ENCODE measurements around the gene TUT1.
"Not testable (repeated sequence)": the region's sequence is repeated elsewhere in the genome, so short reads cannot be mapped to it uniquely, and the experiment has no call there.

Gene TUT1

DNA sequence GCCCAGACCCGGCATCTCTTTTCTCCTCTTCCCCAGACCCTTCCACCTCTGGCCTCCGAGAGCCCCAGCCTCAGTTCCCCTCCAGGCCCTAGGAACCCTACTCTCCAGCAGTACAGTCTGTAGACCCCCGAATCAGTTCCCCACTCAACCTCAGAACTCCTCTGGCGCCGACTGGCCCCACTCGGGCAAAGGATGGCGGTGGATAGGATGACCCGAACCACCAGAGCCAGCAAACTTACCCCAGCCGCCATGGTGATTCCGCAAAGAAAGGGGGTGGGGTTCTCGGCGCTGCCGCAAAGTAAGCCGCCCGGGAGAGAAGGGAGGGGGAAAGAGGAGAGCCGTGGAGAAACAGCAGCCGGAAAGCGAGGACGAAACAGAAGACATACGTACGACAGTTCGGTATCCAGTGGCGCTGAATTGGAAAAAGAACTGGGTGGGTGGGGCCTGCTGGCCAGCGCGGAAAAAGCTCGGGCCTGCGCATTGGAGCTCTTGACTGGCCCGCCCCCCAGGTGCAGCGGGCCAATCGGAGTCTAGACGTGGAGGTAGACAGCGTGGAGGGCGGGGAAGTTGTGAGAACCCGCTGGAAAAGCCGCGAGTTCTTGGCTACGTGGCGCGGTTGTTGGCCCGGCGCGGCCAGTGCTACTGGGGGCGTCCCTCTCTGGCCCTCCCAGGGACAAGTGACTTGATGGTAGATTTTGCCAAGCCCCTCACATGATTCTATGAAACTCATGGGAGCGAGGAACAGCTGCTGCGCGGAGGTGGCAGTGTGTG lies 17.5 kb downstream of the TUT1 start, which contains the start of gene EEF1G:
TSS of gene EEF1G (minus strand) at position 300 of the 771 bp plus-strand sequence. CDS start at position 251, 49 bp downstream.
- peak; percentile 98 to 99 for DNase-seq
- peaks cover 55% of the 10 kb centered on the region for H3K4me1 Mint-ChIP-seq
- H3K27ac Mint-ChIP-seq = peak within 1 kb of the TSS; percentile 99 to 100
- peak; percentile 96 for ATAC-seq
- no peaks in the 10 kb centered on the region for H3K27me3 Mint-ChIP-seq
- H3K9me3 Mint-ChIP-seq = no peaks in the 10 kb centered on the region
- H3K4me3 Mint-ChIP-seq = peak within 1 kb of the TSS; percentile 95 to 100

DNA sequence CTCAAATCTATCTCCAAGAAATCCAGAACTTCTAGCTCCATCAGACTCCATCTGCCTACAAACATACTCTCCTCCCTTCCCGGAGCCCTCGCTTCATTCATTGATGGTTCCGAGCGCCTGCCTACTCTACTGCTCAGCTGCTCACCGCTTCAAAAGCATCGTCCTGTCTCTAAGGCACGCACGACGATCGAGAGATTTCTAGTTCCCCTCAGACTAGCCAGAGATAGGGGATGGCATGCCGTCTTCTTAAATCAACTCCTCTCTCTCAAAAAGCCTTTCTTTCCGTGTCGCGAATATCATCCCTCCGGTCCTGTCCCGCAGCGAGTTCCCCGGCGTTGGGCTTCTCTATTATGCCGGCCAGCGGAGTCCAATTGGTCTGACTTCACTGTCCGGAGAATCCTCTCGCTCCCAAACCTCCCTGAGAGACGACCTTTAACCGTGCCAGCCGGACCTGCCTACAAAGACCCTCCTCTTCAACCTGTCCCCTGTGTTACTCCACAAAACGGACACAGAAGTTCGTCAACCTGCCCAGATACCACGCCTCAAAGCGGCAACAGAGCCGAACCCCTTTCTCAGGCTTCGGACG lies 18.2 kb downstream of the TUT1 start:
- peak overlapping the region; percentile 95 to 100 for H3K4me3 Mint-ChIP-seq
- H3K9me3 Mint-ChIP-seq = no peaks in the 10 kb centered on the region
- H3K4me1 Mint-ChIP-seq = peaks cover 55% of the 10 kb centered on the region
- ATAC-seq (no peak), DNase-seq (peak in 1 of 2 donors; percentile 30)
- no peaks in the 10 kb centered on the region for H3K27me3 Mint-ChIP-seq
- H3K27ac Mint-ChIP-seq = peak overlapping the region; percentile 99 to 100

DNA sequence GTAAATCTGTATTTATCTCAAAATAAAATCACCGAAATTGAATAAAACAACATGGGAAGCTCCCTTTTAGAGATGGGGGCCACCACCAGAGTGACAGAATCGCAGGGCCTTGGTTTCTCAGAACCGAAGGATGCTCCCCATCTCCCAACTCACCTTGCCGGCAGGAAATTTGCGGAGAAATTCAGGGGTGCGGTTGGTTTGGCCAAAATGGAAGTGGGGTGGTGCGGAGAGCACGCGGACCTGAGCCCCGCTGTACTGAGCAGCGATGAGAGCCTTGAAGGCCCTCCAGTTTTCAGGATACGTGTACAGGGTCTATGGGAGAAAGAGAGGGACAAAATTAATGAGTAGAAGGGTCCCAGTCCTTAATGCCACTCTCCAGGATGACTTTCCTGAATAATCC lies 18.9 kb downstream of the TUT1 start:
- DNase-seq = no peak
- H3K4me3 Mint-ChIP-seq = peak overlapping the region; percentile 95 to 100
- H3K27ac Mint-ChIP-seq = peak overlapping the region; percentile 99 to 100
- H3K27me3 Mint-ChIP-seq = no peaks in the 10 kb centered on the region
- peaks cover 59% of the 10 kb centered on the region for H3K4me1 Mint-ChIP-seq
- H3K9me3 Mint-ChIP-seq = no peaks in the 10 kb centered on the region
- no peak for ATAC-seq

DNA sequence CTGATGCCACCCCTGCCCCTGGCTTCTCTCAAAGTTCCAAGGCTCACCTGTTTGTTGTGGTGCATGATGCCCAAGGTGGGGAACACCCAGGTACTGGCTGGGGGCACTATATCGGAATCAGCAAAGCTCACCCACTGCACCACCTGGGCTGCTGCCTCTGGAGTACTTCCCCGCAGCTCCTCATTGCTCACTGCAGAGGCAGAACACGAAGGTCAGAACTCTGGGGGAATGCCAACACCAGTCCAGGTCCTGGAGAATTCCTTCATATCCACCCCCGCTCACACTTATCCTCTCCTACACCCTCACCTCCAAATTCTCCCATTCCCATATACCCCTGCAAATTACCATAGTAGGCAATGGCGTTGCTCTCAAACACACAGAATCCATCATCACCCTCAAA lies 19.8 kb downstream of the TUT1 start:
- H3K27ac Mint-ChIP-seq = peak overlapping the region; percentile 56 to 93
- H3K4me3 Mint-ChIP-seq = peak overlapping the region; percentile 95 to 100
- not testable (repeated sequence) for H3K27me3 Mint-ChIP-seq, DNase-seq, ATAC-seq, H3K9me3 Mint-ChIP-seq
- H3K4me1 Mint-ChIP-seq = peaks cover 69% of the 10 kb centered on the region

DNA sequence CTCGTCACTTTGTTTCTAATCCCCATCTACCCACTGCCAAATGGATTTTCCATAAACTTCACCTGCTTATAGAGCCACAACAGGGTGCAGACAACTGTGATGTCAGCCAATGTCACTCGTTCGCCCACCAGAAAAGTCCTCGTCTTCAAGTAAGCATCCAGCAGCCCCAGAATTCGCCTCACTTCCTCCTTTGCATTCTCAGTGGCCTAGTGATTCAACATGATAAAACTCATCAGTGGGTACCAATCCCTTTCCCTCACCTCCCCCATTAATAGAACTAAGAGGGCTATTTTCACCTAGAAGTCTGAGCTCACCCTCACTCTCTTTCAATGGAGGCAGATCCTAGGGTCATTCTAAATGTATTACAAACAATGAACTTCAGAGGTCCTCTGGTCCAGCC lies 20.4 kb downstream of the TUT1 start:
- ATAC-seq, DNase-seq, H3K9me3 Mint-ChIP-seq, H3K27me3 Mint-ChIP-seq: not testable (repeated sequence)
- H3K27ac Mint-ChIP-seq = peak overlapping the region; percentile 84 to 93
- peaks cover 73% of the 10 kb centered on the region for H3K4me1 Mint-ChIP-seq
- peak overlapping the region; percentile 95 to 100 for H3K4me3 Mint-ChIP-seq

DNA sequence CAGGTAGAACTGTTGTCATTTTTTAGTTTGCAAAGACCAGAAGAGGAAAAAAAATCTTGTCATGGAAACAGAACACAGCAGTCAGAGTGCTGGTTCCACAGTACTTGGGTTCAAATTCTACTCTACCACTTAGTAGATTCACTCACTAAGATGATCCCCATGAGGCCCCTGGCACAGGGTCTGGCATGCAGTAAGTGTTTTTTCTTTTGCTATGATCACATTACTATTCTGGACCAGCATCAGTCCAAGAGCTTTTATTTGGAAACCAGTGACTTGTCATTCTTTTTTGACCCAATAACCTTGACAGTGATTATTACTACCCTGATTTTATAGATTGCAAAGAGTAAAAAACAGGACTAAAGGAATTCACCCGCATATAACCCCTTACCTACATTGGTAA lies 21.7 kb downstream of the TUT1 start:
- DNase-seq = no peak
- Mint-ChIP-seq H3K27ac (no peak overlapping the region), H3K4me3 (peak overlapping the region in 1 of 2 donors; percentile 6), H3K27me3 (no peaks in the 10 kb centered on the region), H3K9me3 (no peaks in the 10 kb centered on the region), H3K4me1 (peaks cover 70% of the 10 kb centered on the region)
- no peak for ATAC-seq

DNA sequence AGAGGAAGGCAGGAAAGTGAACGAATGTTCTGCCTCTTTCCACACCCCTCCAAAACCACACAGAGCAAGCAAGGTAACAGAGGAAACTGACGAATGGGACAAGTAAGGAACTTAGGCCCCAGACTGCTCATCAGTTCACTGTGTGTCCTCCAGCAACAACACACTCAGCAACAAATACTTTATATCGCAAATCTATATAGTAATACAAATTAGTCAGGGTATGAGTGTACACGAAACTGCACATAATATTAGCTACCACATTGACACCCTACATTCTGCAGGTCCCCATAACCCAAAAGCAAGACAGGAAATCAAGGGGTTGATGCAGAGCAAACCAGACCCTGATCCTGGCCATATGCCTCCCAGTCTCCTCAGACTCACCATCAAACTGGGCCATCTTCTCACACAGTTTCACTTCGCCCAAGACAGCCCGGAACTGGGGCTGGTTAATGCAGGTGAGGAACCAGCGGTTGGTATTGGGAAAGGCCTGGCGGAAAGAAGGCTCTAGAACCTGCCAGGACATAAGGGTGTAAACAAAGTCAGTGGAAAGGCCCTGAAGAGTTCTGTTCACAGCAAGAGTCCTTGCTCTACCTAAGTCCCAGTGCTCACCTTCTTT lies 24.2 kb downstream of the TUT1 start:
- Mint-ChIP-seq H3K9me3 (no peaks in the 10 kb centered on the region), H3K4me3 (no peak overlapping the region), H3K27me3 (no peaks in the 10 kb centered on the region), H3K27ac (peak overlapping the region; percentile 50 to 97), H3K4me1 (peaks cover 70% of the 10 kb centered on the region)
- no peak for DNase-seq
- ATAC-seq = no peak

DNA sequence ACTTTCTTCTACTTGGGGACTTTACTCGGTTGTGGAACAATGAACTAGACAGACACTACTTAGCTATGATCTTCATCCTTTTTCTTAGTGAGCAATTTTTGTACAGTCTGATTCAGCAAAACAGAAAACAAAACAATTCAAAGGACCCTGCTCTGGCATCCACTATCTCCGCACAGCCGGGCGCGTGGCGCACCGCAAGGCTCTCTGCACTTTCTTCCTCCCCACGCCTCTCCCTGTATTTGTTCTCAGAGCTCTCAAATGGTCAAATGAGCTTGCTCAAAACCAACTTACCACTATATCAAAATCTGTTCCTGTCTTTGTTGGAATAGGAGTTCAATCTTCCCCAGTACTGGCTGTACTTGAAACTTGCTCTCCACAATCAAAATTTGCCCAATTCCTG lies 25.1 kb downstream of the TUT1 start:
- Mint-ChIP-seq H3K9me3 (no peaks in the 10 kb centered on the region), H3K27ac (peak overlapping the region; percentile 28 to 29), H3K4me1 (peaks cover 70% of the 10 kb centered on the region), H3K4me3 (no peak overlapping the region), H3K27me3 (no peaks in the 10 kb centered on the region)
- no peak for DNase-seq
- ATAC-seq = no peak

DNA sequence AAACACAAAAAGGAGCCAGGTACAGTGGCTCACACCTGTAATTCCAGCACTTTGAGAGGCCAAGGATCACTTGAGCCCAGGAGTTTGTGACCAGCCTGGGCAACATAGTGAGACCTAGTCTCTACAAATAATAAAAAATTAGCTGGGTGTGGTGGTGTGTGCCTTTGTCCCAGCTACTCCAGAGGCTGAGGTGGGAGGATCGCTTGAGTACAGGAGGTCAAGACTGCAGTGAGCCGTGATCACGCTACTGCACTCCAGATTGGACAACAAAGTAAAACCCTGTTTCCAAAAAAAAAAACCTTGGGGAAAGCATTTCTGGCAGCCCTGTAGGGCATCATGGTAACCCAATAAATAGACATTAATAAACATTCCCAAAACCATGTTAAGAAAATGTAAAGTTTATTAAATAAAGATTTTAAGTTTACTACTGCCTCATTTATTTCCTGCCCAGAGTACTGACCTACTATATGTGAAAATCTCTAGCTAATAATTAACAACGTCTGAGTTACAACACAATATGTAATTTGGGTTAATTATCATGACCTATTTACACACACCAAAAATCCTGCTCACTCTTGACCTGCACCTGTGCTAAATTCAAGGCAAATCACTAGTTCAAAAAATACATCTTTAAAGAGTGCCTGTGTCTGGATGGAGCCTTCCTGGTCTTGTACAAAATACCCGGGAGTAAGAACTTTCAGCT lies 26.1 kb downstream of the TUT1 start:
- Mint-ChIP-seq H3K4me3 (no peak overlapping the region), H3K27me3 (no peaks in the 10 kb centered on the region), H3K27ac (peak overlapping the region in 1 of 2 donors; percentile 1), H3K4me1 (peaks cover 70% of the 10 kb centered on the region), H3K9me3 (no peaks in the 10 kb centered on the region)
- DNase-seq (no peak), ATAC-seq (no peak)

DNA sequence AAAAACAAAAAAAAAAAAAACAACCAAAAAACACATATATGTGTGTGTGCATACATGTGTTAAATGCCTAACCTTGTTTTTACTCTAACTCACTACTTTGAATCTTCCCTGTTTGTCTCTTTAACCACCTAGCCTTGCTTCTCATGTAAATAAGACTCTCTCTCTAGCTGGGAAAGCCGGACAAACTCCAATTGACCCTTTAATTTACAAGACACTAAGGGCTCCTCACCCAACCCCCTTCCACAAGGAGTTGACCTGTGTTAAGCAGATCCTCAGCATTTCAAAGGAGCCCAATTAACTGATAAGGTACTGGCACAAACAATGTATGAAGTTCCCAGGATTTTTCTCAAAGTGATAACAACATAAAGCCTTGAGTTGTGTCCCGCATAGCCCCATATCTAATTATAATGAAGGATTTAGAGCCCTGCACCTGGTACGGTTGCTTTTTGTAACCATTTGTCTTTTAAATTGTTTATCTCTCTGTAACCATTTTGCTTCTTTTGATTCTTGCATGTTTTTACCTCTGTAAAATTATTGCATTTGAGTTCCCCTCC lies 29.6 kb downstream of the TUT1 start:
- not testable (repeated sequence) for DNase-seq, H3K4me3 Mint-ChIP-seq, H3K9me3 Mint-ChIP-seq, H3K27ac Mint-ChIP-seq, H3K27me3 Mint-ChIP-seq, ATAC-seq
- H3K4me1 Mint-ChIP-seq = peaks cover 86% of the 10 kb centered on the region

DNA sequence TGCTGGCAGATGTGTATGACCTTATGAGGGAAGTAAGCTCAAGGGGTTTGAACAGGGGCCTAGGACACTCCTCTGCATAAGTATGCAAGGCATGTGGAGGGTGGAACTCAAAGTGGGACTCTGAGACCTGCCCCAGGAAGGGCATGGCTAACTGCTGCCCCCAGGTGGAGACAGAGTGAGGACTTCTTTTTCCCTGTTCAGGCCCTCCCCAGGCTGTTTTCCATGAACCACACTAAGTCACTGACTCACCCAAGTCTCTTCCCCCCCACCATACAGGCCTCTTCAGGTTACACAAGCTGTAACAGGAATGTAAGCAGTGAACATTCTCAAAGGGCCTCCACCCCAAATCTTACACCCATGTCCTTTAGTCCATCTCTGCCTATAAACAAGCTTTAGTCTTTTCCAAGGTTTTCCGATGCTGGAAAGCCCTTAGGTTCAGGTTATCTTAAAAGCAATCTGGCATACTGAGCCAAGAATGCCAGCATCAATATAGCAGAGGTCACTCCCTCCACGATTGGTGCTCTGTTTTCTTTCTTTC lies 30.7 kb downstream of the TUT1 start:
- peak in 1 of 2 donors; percentile 69 for DNase-seq
- peak overlapping the region; percentile 80 to 85 for H3K27ac Mint-ChIP-seq
- no peak for ATAC-seq
- no peaks in the 10 kb centered on the region for H3K9me3 Mint-ChIP-seq
- no peaks in the 10 kb centered on the region for H3K27me3 Mint-ChIP-seq
- peaks cover 86% of the 10 kb centered on the region for H3K4me1 Mint-ChIP-seq
- H3K4me3 Mint-ChIP-seq = no peak overlapping the region

DNA sequence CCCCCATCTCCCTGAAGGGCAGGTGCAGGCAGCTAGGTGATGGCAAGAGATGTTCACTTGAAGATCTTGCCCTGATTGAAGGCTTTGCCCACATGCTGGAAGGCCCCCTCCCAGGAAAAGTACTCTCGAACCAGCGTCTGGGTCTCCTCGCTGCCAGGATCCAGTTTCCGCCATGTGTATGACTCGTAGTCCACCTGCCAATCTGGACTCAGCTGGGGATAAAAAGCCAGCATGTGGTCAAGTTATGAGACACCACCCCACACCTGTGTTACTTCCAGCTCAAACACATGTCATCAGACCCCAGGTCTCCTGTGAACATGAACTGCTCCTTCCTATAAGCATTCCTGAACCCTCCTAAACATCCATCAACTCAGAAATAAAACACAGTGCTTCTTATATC lies 31.7 kb downstream of the TUT1 start:
- not testable (repeated sequence) for DNase-seq, H3K27me3 Mint-ChIP-seq, ATAC-seq, H3K9me3 Mint-ChIP-seq
- Mint-ChIP-seq H3K4me3 (peak overlapping the region in 1 of 2 donors; percentile 5), H3K4me1 (peaks cover 89% of the 10 kb centered on the region), H3K27ac (peak overlapping the region; percentile 71 to 73)

DNA sequence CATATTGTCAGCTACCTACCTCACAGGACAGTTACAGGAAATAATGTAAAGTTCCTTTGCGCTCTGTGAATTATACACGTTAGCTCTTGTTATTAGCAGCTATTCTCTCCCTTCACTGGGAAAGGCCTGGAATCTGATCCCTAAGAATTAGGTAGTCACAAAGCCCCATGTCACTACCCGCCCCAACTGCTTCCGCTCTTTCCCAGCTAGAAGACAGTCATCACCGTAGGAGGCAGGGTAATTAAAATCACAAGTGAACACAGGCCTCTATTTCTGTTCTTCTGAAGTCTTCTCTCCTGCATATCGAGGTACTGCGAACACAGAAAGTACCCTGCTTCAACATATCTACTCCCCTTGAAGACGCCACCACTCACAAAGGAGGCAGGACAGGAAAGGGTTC lies 32.1 kb downstream of the TUT1 start:
- peak overlapping the region; percentile 54 to 71 for H3K27ac Mint-ChIP-seq
- DNase-seq = no peak
- H3K4me1 Mint-ChIP-seq = peaks cover 92% of the 10 kb centered on the region
- H3K4me3 Mint-ChIP-seq = peak overlapping the region; percentile 5 to 22
- ATAC-seq = no peak
- no peaks in the 10 kb centered on the region for H3K27me3 Mint-ChIP-seq
- H3K9me3 Mint-ChIP-seq = no peaks in the 10 kb centered on the region

DNA sequence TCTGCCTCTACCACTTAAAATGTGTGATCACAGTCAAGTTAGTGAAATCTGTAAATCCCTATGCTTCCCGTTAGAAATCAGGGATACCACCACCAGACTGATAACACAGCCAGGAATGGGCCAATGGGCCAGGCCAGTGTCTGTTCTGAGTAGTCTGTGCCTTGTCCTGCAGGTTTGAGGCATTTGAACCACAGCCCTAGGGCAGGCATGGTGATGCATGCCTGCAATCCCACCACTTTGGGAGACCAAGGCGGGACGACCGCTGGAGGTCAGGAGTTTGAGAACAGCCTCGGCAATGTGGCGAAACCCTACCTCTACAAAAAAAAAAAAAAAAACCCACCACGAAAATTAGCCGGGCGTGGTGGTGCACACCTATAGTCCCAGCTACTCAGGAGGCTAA lies 32.7 kb downstream of the TUT1 start:
- H3K27me3 Mint-ChIP-seq = no peaks in the 10 kb centered on the region
- no peak overlapping the region for H3K27ac Mint-ChIP-seq
- DNase-seq (no peak), ATAC-seq (no peak)
- no peaks in the 10 kb centered on the region for H3K9me3 Mint-ChIP-seq
- H3K4me3 Mint-ChIP-seq = no peak overlapping the region
- peaks cover 92% of the 10 kb centered on the region for H3K4me1 Mint-ChIP-seq

Measured in stimulated activated naive CD8-positive, alpha-beta T cell treated with anti-CD3 and anti-CD28 coated beads, Interleukin-15, amount 100 ng/mL, for 72 hours (primary cell).